22Rv1 (cell line): ENCODE measurements around the gene AIDA.

Experiments used
- ZFX ChIP-seq: fragments of 450-650 bp; IDR thresholded peaks from 2 replicates; pipeline ENCODE4 v1.6.1; 2017; ENCODE audit warnings: antibody characterized with exemption, borderline replicate concordance
- TF ChIP-seq, protein P1 (sequence below): fragments of 450-650 bp; IDR thresholded peaks from 2 replicates; pipeline ENCODE4 v1.5.1; 2017; ENCODE audit warnings: mild to moderate bottlenecking

DNA sequence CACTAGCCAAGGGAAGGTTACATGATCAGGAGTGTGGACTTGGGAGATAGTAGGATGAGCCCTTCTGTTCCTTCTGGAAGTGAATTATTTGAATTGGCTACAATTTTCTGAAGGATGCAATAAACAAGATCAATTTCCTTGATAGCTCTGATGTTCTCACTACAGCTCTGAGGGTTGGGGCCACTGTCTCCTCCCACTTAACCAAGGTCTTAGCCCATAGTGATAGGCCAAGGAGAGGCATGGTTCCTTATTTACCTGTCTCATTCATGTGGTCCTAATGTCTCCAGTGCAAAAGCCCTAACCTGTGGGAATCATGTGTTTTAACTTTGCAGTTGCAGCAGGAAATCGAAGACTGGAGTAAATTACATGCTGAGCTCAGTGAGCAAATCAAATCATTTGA, 59.6 kb downstream of the AIDA start:
- TF ChIP-seq, protein P1, sequence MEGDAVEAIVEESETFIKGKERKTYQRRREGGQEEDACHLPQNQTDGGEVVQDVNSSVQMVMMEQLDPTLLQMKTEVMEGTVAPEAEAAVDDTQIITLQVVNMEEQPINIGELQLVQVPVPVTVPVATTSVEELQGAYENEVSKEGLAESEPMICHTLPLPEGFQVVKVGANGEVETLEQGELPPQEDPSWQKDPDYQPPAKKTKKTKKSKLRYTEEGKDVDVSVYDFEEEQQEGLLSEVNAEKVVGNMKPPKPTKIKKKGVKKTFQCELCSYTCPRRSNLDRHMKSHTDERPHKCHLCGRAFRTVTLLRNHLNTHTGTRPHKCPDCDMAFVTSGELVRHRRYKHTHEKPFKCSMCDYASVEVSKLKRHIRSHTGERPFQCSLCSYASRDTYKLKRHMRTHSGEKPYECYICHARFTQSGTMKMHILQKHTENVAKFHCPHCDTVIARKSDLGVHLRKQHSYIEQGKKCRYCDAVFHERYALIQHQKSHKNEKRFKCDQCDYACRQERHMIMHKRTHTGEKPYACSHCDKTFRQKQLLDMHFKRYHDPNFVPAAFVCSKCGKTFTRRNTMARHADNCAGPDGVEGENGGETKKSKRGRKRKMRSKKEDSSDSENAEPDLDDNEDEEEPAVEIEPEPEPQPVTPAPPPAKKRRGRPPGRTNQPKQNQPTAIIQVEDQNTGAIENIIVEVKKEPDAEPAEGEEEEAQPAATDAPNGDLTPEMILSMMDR: no peak
- TF ChIP-seq ZFX: no peak
